HG03064 (cell line): ENCODE results near the gene TOX2.

Experiments used
- ATAC-seq: cut with Tn5 transposase; IDR thresholded peaks from one replicate; pipeline ENCODE4 v1.9.1; 2021; ENCODE audit warnings: low read depth; ENCODE audit not compliant: unreplicated experiment

TOX2 gene

DNA sequence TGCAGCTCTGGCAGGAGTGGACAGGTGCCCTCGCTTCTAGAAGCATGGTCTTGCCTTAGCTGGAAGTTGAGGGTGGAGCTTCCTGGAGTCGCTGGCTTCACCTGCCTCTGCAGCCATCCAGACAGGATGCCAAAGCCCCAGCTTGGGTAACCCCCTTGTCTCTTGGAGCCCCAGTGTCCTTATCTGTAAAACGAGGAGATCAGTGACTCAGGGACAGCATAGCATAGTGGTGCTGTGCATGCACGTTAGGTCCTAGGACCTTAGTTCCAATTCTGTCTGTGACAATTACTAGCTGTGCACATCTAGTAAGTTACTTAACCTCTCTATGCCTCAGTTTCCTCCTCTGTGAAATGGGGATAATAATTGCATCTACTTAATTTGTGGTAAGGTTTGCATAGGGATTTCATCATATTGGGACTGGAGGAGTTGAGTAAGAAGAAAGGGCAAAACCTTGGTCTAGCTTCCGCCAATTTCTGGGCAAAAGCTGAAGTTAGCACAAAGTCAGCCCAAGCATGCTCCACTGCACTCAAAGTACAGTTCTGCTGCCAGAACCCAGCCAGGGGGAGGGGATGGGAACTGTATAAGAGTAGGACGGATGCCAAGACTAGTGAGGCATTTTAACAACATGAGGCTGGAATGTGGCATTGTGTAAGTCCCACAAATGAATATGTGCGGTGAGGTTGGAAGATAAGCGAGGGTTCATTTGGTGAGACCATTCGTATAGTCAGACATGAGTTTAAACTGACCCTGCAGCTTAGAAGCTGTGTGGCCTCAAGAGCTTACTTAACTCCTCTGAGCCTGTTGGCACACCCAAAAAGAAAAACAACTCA is 24.5 kb downstream of the TOX2 start:
- no peak for ATAC-seq

- no peak for ATAC-seq
Observed at GRCh38 chr20:43939762-43940121, 25.1 kb downstream of the TOX2 start.

DNA sequence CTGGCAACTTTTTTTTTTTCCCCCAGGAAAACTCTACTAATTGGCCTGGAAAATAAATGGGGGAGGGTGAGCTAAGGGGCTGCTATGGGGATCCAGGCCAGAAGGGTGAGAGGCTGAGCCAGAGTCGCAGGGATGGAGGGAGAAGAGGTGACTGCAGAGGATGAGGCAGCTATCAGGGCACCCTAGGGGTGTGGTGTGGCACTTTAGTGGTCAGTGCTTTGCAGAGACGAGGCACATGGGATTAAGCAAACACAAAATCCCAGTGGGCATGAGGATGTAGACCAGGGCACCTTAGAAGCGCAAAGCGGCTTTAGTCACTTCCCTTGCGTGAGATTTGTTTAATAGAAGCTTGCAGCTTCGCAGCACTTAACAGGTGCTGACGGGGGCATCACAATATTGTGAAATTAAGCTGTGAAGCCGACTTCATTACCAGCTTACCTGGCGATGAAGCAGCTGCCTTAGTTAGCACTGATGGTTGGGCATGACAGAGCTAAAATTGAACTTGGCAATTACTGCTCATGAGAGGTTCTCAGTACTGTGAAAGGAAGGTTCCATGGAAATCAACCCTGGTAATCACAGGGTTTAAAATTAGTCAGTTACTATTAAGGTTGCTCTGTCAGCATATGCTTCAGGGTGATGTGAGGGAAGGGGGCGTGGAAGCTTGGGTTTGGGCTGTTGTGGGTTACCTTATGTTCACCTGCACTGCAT is 26.0 kb downstream of the TOX2 start:
- ATAC-seq: no peak

DNA sequence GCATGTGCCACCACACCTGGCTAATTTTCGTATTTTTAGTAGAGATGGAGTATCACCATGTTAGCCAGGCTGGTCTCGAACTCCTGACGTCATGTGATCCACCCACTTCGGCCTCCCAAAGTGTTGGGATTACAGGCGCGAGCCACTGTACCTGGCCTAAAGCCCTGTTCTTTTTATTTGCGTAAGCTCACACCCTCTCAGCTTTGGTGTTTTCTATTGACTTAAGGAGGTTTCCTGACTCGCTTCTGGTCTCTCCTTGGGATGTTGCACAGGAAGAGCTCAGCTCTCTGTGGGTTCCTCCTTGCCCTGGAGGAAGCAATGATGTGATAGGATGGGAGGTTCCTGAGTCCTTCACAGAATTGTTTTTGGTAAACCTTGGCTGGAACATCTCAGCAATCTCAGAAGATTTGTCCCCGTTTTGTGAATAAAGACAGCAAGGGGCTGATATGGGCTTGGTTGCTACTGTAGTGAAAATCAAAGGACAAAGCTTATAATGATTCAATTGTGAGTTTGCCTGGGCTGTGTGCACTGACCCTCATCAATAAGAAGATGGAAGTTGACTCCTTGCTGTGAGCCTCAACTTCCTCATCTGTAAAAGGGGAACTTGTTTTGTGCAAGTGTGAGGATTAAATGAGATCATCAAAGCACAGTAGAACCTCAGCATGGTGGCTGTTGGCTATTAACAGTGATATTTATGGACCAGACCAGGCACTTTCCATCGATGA is 27.0 kb downstream of the TOX2 start:
- ATAC-seq: no peak

DNA sequence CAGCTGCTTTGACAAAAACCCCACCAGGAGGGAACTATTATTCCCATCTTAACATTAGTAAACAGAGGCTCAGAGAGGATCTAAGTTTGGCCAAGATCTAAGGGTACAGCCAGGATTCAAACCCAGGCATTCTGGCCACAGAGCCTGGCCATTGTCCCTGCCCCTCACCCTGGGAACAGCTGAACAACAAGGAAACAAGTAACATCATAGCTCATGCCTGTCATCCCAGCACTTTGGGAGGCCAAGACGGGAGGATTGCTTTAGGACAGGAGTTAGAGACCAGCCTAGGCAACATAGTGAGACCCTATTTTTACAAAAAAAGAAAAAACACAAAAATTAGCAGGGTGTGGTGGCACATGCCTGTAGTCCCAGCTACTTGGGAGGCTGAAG is 27.5 kb downstream of the TOX2 start:
- no peak for ATAC-seq

DNA sequence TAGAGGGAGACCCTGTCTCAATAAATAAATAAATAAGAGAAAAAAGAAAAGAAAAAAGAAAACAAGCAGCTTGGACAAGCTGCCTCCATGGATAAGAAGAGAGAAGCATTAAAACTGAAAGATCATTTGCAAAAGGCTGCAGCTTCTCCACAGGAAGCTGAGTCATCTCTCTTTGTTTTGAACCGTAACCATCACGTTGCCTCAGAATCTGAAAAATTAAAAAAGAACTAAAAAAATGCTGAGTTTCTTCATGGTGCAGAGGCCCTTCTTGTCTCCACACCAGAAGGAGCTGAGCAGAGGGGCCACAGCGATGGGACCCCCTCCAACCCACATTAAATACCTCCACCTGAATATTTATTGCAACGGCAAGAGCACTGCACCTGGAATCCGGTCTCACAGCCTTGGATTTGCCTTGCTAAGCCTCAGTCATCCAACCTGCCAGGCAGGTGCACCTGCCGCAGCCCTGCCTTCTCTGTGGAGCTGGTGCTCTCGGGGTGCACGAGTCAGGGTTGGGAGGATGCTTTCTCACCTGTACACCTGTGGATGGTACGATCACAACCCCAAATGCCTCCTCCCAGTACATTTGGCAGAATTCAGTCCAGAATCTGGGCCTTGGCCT is 28.1 kb downstream of the TOX2 start:
- ATAC-seq: peak; percentile 60

- ATAC-seq: no peak
Observed at GRCh38 chr20:43943725-43944124, 29.1 kb downstream of the TOX2 start.

GRCh38 chr20:43944653-43945235 is 30.1 kb downstream of the TOX2 start:
- ATAC-seq: no peak

DNA sequence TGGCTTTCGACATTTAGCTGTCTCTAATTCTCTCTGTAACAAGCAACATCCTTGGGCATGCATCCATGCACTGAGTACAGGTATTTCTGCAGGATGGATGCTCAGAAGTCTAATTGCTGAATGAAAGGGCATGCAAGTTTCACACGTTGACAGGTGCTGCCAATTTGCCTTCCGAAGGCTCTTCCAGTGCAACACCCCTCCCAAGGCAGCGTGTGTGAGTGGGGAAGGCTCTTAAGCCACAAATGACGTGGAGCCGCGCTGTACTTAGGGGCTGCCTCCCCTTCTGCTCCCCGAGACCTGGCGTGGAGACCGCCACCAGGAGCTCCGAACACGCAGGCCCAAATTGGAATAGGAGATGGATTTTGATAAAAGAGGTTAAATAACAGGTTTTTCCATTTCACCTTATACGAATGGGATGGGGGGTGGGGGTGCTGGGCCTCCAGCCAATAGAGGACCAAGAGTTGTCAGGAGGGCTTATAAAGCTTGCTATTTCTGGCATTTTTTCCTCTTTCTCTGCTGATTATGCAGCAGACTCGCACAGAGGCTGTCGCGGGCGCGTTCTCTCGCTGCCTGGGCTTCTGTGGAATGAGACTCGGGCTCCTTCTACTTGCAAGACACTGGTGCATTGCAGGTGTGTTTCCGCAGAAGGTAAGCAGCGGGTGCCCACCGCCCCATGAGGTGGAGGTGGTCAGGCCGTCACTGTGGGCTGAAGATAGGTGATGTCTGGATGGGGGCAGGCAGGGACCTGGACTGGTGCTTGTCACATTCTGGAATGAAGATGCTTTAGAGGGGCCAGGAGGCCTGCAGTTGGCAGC is 30.9 kb downstream of the TOX2 start:
- no peak for ATAC-seq

GRCh38 chr20:43946206-43946491 is 31.5 kb downstream of the TOX2 start:
- no peak for ATAC-seq

GRCh38 chr20:43946659-43947315 is 32.1 kb downstream of the TOX2 start:
- ATAC-seq: no peak

- ATAC-seq: no peak
Observed at GRCh38 chr20:43947316-43947710, 32.7 kb downstream of the TOX2 start.

DNA sequence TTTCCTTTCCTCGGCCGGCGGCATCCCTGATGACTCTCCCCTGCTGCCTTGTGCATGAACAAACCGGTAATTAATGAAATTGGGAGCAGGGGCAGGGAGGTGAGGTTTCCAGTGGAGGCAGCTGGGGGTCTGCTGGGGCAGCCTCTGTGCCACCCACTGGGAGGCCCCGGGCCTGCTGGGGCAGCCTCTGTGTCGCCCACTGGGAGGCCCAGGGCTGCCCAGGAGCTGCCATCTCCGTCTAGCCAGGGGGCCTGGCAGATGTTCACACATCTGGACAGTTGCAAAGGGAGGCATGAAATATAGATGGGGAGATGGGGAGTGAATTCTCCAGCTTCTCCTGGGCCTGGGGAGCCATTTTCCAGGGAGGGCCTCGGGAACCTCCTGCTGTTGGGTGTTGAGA is 33.8 kb downstream of the TOX2 start:
- ATAC-seq: no peak

GRCh38 chr20:43949248-43949647 is 34.6 kb downstream of the TOX2 start:
- ATAC-seq: no peak

GRCh38 chr20:43949741-43950618 is 35.3 kb downstream of the TOX2 start:
- ATAC-seq: peak; percentile 44

GRCh38 chr20:43953919-43954592 is 39.4 kb downstream of the TOX2 start:
- no peak for ATAC-seq

DNA sequence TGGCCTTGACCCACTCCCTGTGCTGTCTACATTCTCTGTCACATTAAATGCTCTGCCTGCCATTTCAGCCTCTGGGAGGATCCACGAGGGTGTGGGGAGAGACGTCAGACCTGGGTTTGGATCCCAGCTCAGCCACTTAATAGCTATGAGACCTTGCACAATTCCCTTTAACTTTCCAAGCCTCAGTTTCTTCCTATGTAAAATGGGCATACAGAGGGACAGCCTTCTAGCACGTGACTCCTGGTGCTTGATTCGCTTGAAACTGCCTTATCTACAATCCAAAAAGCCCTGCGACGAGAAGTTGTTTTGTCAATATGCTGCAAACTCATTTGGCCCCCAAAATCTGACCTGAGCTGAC is 40.0 kb downstream of the TOX2 start:
- no peak for ATAC-seq

- peak; percentile 62 for ATAC-seq
Observed at GRCh38 chr20:43955062-43955749, 40.6 kb downstream of the TOX2 start.
